NT2/D1 (cell line): Measurements from ENCODE around the gene IDH1.

Experiments
- YY1 ChIP-seq: IDR thresholded peaks from 2 replicates; pipeline ENCODE4 v1.6.1; 2011; ENCODE audit not compliant: insufficient read length, insufficient read depth
- ZNF274 ChIP-seq: IDR thresholded peaks from 2 replicates; pipeline ENCODE4 v1.6.1; 2011; ENCODE audit warnings: mild to moderate bottlenecking, low read depth, low read length

DNA sequence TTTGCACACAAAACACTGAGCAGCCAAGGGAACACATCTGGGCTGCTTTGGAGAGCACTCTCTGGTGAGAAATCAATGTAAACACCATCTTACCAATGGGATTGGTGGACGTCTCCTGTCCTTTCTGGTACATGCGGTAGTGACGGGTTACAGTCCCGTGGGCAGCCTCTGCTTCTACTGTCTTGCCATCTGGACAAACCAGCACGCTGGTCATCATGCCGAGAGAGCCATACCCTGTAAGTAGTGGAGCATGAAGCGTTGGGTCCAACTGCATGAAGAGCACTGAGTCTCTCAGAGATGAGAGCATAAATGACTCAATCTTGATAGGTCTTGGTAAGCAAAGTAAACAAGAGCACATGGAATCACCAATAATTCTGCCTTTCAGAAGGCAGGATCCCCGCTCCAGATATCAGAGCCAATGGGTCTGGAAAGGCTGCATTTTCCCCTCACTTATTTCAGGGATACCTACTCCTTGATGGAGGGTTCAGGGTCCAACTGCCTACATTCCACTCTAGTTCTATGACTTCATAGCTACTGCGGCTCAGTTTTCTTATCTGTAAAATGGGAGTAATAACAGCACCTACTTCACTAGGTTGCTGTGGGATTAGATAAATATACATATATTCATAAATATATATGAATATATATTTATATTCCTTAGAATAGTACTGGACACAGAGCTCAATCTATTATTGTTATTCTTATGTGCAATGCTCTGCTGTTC is 14.9 kb downstream of the IDH1 start:
- no peak for TF ChIP-seq YY1
- no peak for TF ChIP-seq ZNF274
